HG03060 (cell line): Measurements from ENCODE around the gene ATF1.
"Not testable (repeated sequence)": the region's sequence is repeated elsewhere in the genome, so short reads cannot be mapped to it uniquely, and the experiment has no call there.

Experiments used
- ATAC-seq: cut with Tn5 transposase; IDR thresholded peaks from one replicate; pipeline ENCODE4 v1.9.1; 2021; ENCODE audit warnings: low read depth, moderate number of reproducible peaks; ENCODE audit not compliant: unreplicated experiment

Gene ATF1

DNA sequence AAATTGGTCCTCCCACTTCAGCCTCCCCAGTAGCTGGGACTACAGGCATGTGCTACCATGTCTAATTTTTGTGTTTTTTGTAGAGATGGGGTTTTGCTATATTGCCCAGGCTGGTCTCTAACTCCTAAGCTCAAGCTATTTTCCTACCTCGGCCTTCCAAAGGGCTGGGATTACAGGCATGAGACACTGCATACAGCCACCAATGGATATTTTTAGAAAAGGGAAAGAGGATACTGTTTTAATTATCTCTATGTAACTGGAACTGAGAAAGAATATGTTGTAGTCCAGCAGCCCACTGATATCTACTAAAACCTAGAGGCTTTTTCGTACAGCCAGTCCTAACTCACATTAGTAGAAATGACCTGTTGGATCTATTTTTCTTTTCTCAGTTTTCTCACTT, 85.1 kb downstream of the ATF1 start:
- ATAC-seq, result no peak

DNA sequence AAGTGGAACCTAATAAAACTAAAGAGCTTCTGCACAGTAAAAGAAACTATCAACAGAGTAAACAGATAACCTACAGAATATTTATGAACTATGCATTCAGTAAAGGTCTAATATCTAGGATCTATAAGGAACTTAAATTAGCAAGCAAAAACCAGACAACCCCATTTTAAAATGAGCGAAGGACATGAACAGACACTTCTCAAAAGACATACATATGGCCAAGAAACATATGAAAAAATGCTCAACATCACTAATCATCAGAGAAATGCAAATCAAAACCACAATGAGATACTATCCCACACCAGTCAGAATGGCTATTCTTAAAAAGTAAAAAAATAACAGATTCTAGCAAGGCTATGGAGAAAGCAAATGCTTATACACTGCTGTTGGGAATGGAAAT, 91.3 kb downstream of the ATF1 start:
- ATAC-seq, result not testable (repeated sequence)

GRCh38 chr12:50855679-50856078, 91.8 kb downstream of the ATF1 start:
- ATAC-seq, result not testable (repeated sequence)

- no peak for ATAC-seq
These were observed 95.9 kb downstream of the ATF1 start for GRCh38 chr12:50859621-50860310.

DNA sequence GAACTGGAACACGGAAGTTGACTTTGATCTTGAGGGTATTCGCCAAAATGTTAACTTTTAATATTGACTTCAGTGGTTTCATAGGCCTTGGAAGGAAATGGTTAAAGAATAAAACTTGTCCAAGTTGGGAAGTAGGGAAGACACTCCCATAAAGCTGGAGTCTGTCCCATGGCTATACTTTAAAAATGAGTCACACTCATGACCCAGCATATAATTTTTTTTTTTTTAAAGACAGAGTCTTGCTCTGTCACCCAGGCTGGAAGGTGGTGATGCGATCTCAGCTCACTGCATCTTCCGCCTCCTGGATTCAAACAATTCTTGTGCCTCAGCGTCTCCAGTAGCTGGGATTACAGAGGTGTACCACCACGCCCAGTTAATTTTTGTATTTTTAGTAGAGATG, 98.4 kb downstream of the ATF1 start:
- ATAC-seq, result no peak

DNA sequence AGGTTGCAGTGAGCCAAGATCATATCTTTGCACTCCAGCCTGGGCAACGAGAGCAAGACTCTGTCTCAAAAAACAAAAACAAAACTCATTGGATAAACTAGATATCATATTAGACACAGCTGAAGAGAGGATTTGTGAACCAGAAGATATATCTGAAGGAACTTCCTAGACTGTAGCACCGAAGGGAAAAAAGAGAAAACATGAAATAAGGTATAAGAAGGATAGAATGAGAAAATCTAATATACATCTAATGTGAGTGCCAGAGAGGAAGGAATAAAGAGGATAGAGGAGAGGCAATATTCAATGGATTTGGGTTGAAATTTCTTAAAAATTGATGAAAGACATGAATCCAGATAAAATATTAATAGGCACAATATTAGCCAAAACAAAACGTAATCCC, 101.4 kb downstream of the ATF1 start:
- no peak for ATAC-seq

- ATAC-seq, result not testable (repeated sequence)
These were observed 105.0 kb downstream of the ATF1 start for GRCh38 chr12:50868881-50869280.
